ENCODE data around the gene FNDC3B.

FNDC3B gene

GRCh38 chr3:172370419-172370818, 331.0 kb downstream of the FNDC3B start:
- Mint-ChIP-seq H3K4me1 (no peaks in the 10 kb centered on the region), H3K9me3 (no peaks in the 10 kb centered on the region), H3K4me3 (no peak overlapping the region), H3K36me3 (peaks cover 23% of the 10 kb centered on the region), H3K27ac (no peak overlapping the region), H3K27me3 (no peaks in the 10 kb centered on the region)

GRCh38 chr3:172371544-172371943, 332.2 kb downstream of the FNDC3B start:
- H3K27me3 Mint-ChIP-seq: no peaks in the 10 kb centered on the region
- no peak overlapping the region for H3K4me3 Mint-ChIP-seq
- H3K27ac Mint-ChIP-seq: no peak overlapping the region
- H3K36me3 Mint-ChIP-seq: peaks cover 28% of the 10 kb centered on the region
- H3K4me1 Mint-ChIP-seq: no peaks in the 10 kb centered on the region
- no peaks in the 10 kb centered on the region for H3K9me3 Mint-ChIP-seq

- H3K27ac Mint-ChIP-seq: no peak overlapping the region
- peaks cover 35% of the 10 kb centered on the region for H3K36me3 Mint-ChIP-seq
- no peaks in the 10 kb centered on the region for H3K9me3 Mint-ChIP-seq
- no peak overlapping the region for H3K4me3 Mint-ChIP-seq
- no peaks in the 10 kb centered on the region for H3K27me3 Mint-ChIP-seq
- H3K4me1 Mint-ChIP-seq: no peaks in the 10 kb centered on the region
These were observed 333.5 kb downstream of the FNDC3B start for GRCh38 chr3:172372895-172373294.

GRCh38 chr3:172373912-172374311, 334.5 kb downstream of the FNDC3B start:
- Mint-ChIP-seq H3K27me3 (no peaks in the 10 kb centered on the region), H3K9me3 (peaks cover 1% of the 10 kb centered on the region), H3K36me3 (peaks cover 44% of the 10 kb centered on the region), H3K27ac (no peak overlapping the region), H3K4me3 (no peak overlapping the region), H3K4me1 (no peaks in the 10 kb centered on the region)

GRCh38 chr3:172375206-172375850, 335.9 kb downstream of the FNDC3B start:
- H3K9me3 Mint-ChIP-seq: peaks cover 10% of the 10 kb centered on the region
- no peak overlapping the region for H3K27ac Mint-ChIP-seq
- H3K27me3 Mint-ChIP-seq: no peaks in the 10 kb centered on the region

GRCh38 chr3:172376402-172376801, 337.0 kb downstream of the FNDC3B start:
- H3K4me3 Mint-ChIP-seq: no peak overlapping the region
- H3K4me1 Mint-ChIP-seq: no peaks in the 10 kb centered on the region
- no peak overlapping the region for H3K27ac Mint-ChIP-seq
- peaks cover 59% of the 10 kb centered on the region for H3K36me3 Mint-ChIP-seq
- H3K9me3 Mint-ChIP-seq: peaks cover 15% of the 10 kb centered on the region
- H3K27me3 Mint-ChIP-seq: no peaks in the 10 kb centered on the region

More at GRCh38 chr3:172375206-172375850, 335.9 kb downstream of the FNDC3B start:
- no peak overlapping the region for H3K4me3 Mint-ChIP-seq
- no peaks in the 10 kb centered on the region for H3K4me1 Mint-ChIP-seq
- peaks cover 49% of the 10 kb centered on the region for H3K36me3 Mint-ChIP-seq

GRCh38 chr3:172376881-172377280, 337.5 kb downstream of the FNDC3B start:
- no peak overlapping the region for H3K4me3 Mint-ChIP-seq
- peaks cover 60% of the 10 kb centered on the region for H3K36me3 Mint-ChIP-seq
- peaks cover 15% of the 10 kb centered on the region for H3K9me3 Mint-ChIP-seq
- H3K27ac Mint-ChIP-seq: no peak overlapping the region
- H3K27me3 Mint-ChIP-seq: no peaks in the 10 kb centered on the region
- H3K4me1 Mint-ChIP-seq: no peaks in the 10 kb centered on the region

- H3K27me3 Mint-ChIP-seq: no peaks in the 10 kb centered on the region
- H3K27ac Mint-ChIP-seq: no peak overlapping the region
- no peak overlapping the region for H3K4me3 Mint-ChIP-seq
- H3K36me3 Mint-ChIP-seq: peaks cover 69% of the 10 kb centered on the region
- no peaks in the 10 kb centered on the region for H3K4me1 Mint-ChIP-seq
- H3K9me3 Mint-ChIP-seq: peaks cover 15% of the 10 kb centered on the region
These were observed 339.1 kb downstream of the FNDC3B start for GRCh38 chr3:172378439-172378838.

GRCh38 chr3:172379372-172379771, 340.0 kb downstream of the FNDC3B start:
- Mint-ChIP-seq H3K4me3 (no peak overlapping the region), H3K4me1 (no peaks in the 10 kb centered on the region), H3K36me3 (peaks cover 65% of the 10 kb centered on the region), H3K27ac (no peak overlapping the region), H3K9me3 (peaks cover 15% of the 10 kb centered on the region), H3K27me3 (no peaks in the 10 kb centered on the region)

GRCh38 chr3:172380632-172381031, 341.3 kb downstream of the FNDC3B start:
- Mint-ChIP-seq H3K36me3 (peaks cover 65% of the 10 kb centered on the region), H3K27ac (no peak overlapping the region), H3K27me3 (no peaks in the 10 kb centered on the region), H3K4me3 (no peak overlapping the region), H3K4me1 (no peaks in the 10 kb centered on the region), H3K9me3 (peaks cover 15% of the 10 kb centered on the region)

GRCh38 chr3:172383306-172383796, 344.0 kb downstream of the FNDC3B start:
- Mint-ChIP-seq H3K27ac (no peak overlapping the region), H3K4me1 (no peaks in the 10 kb centered on the region), H3K4me3 (no peak overlapping the region), H3K36me3 (peaks cover 47% of the 10 kb centered on the region), H3K9me3 (peaks cover 15% of the 10 kb centered on the region), H3K27me3 (no peaks in the 10 kb centered on the region)

GRCh38 chr3:172384836-172385235, 345.5 kb downstream of the FNDC3B start:
- Mint-ChIP-seq H3K27me3 (no peaks in the 10 kb centered on the region), H3K36me3 (peaks cover 34% of the 10 kb centered on the region), H3K27ac (no peak overlapping the region), H3K4me1 (no peaks in the 10 kb centered on the region), H3K4me3 (no peak overlapping the region), H3K9me3 (peaks cover 10% of the 10 kb centered on the region)

- H3K4me3 Mint-ChIP-seq: no peak overlapping the region
- peaks cover 14% of the 10 kb centered on the region for H3K36me3 Mint-ChIP-seq
- H3K27me3 Mint-ChIP-seq: no peaks in the 10 kb centered on the region
- no peak overlapping the region for H3K27ac Mint-ChIP-seq
- H3K4me1 Mint-ChIP-seq: no peaks in the 10 kb centered on the region
- H3K9me3 Mint-ChIP-seq: no peaks in the 10 kb centered on the region
These were observed 348.4 kb downstream of the FNDC3B start for GRCh38 chr3:172387728-172388127.

GRCh38 chr3:172388412-172389078, 349.2 kb downstream of the FNDC3B start:
- no peaks in the 10 kb centered on the region for H3K27me3 Mint-ChIP-seq
- no peaks in the 10 kb centered on the region for H3K4me1 Mint-ChIP-seq
- no peak overlapping the region for H3K4me3 Mint-ChIP-seq
- no peak overlapping the region for H3K27ac Mint-ChIP-seq
- H3K36me3 Mint-ChIP-seq: peaks cover 16% of the 10 kb centered on the region
- no peaks in the 10 kb centered on the region for H3K9me3 Mint-ChIP-seq

GRCh38 chr3:172390792-172391191, 351.4 kb downstream of the FNDC3B start:
- Mint-ChIP-seq H3K36me3 (peaks cover 19% of the 10 kb centered on the region), H3K4me3 (no peak overlapping the region), H3K27me3 (no peaks in the 10 kb centered on the region), H3K4me1 (no peaks in the 10 kb centered on the region), H3K9me3 (no peaks in the 10 kb centered on the region), H3K27ac (no peak overlapping the region)

- Mint-ChIP-seq H3K9me3 (no peaks in the 10 kb centered on the region), H3K27me3 (no peaks in the 10 kb centered on the region), H3K4me3 (no peak overlapping the region), H3K27ac (no peak overlapping the region), H3K36me3 (peaks cover 19% of the 10 kb centered on the region), H3K4me1 (no peaks in the 10 kb centered on the region)
These were observed 352.4 kb downstream of the FNDC3B start for GRCh38 chr3:172391592-172392302.
